ENCODE data around the gene PBX1. TPM values are rescaled to one million over a fixed set of nuclear protein-coding genes. Genes with fewer than 3 reads are reported as not detected.

PBX1 gene
- total RNA-seq, 1 donor from 2014 or later = 719 TPM

DNA sequence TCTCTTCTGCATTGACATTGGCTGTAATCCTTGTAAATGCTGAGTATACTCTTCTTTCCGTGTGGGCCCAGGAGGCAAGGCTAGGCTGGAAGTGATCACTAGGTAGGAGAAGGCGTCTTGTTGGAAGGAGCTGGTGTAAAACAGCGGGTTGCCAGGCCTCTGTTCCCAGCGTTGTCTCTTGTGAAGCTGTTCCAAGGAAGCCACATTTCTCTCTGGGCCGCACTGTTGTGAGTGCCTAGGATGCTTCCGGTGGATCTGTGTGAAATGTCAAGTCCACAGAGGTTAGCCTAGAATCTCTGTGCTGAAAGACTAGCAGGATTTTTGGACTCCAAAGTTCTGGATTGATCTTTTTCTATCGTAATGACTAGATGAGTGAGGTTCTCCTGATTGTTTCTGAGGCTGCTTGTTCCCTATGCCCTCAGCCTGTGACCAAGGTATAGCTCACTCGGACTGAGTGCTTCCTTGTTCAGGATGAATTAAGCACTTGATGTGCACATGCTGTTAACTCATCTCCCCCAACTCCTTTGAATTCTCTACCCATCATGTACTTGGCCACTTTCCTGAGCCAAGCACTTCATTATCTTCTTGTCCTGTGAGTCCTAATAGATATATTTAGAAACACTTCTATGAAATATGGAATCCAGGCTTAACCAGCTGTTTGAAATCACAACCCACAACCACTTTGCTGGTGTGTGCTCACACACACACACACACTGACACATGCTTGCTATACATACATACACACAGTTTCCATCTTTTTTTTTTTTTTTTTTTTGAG is 63.3 kb downstream of the PBX1 start:
- Mint-ChIP-seq H3K27ac (peak overlapping the region; percentile 93), H3K9me3 (no peaks in the 10 kb centered on the region), H3K4me3 (no peak overlapping the region), H3K27me3 (ENCODE audit: low read depth) (no peaks in the 10 kb centered on the region), H3K36me3 (peaks cover 7% of the 10 kb centered on the region), H3K4me1 (peaks cover 62% of the 10 kb centered on the region)
- no peak for DNase-seq (ENCODE audit: low spot score in 2 of 2, unreplicated experiment in 2 of 2)
- TF ChIP-seq, protein P1, sequence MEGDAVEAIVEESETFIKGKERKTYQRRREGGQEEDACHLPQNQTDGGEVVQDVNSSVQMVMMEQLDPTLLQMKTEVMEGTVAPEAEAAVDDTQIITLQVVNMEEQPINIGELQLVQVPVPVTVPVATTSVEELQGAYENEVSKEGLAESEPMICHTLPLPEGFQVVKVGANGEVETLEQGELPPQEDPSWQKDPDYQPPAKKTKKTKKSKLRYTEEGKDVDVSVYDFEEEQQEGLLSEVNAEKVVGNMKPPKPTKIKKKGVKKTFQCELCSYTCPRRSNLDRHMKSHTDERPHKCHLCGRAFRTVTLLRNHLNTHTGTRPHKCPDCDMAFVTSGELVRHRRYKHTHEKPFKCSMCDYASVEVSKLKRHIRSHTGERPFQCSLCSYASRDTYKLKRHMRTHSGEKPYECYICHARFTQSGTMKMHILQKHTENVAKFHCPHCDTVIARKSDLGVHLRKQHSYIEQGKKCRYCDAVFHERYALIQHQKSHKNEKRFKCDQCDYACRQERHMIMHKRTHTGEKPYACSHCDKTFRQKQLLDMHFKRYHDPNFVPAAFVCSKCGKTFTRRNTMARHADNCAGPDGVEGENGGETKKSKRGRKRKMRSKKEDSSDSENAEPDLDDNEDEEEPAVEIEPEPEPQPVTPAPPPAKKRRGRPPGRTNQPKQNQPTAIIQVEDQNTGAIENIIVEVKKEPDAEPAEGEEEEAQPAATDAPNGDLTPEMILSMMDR (IDR thresholded peaks at IDR 0.05; ENCODE audit: unreplicated experiment) = no peak

DNA sequence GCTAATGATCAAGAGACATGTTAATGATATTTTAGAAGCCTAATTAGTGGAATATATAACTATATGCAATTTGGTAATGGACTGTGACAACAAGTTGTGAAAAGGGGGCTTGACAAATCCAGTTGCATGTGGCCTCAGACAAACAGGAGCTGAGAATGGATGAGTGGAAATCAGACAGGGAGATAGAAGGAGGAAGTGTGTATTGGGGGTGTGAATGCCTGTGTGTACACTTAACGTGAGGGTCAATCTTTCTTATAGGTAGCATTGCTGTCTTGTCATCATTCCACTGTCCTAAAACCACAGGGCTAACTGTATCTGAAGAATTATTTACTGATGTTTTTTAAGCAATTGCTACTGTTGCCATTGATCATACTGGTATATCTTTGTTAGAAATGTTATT is 64.8 kb downstream of the PBX1 start:
- H3K4me1 Mint-ChIP-seq = peaks cover 77% of the 10 kb centered on the region
- no peak overlapping the region for H3K4me3 Mint-ChIP-seq
- H3K36me3 Mint-ChIP-seq = peaks cover 16% of the 10 kb centered on the region
- H3K27ac Mint-ChIP-seq = peak overlapping the region; percentile 88
- TF ChIP-seq, protein P1 (IDR thresholded peaks at IDR 0.05; ENCODE audit: unreplicated experiment) = no peak
- H3K27me3 Mint-ChIP-seq (ENCODE audit: low read depth) = no peaks in the 10 kb centered on the region
- no peak for DNase-seq (ENCODE audit: low spot score in 2 of 2, unreplicated experiment in 2 of 2)
- no peaks in the 10 kb centered on the region for H3K9me3 Mint-ChIP-seq

DNA sequence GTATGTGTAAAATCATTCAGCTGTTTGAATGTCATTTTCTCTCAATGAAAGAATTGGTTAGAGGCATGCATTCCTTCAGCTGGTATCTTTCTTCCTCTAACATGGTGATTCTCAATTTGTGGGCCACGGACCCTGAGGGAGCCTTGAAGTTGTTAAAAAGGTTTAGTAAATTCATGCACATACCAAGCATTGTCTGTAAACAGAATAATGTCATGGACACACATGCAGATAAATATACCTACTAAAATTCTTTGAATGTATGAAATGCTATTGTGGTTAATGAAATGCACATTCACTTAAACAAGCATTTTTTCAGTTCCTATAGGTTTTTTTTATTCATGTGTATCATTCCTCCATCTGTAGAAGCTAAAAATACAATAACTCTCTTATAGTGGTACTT is 65.4 kb downstream of the PBX1 start:
- Mint-ChIP-seq H3K27ac (peak overlapping the region; percentile 88), H3K4me1 (peaks cover 82% of the 10 kb centered on the region), H3K36me3 (peaks cover 21% of the 10 kb centered on the region)

DNA sequence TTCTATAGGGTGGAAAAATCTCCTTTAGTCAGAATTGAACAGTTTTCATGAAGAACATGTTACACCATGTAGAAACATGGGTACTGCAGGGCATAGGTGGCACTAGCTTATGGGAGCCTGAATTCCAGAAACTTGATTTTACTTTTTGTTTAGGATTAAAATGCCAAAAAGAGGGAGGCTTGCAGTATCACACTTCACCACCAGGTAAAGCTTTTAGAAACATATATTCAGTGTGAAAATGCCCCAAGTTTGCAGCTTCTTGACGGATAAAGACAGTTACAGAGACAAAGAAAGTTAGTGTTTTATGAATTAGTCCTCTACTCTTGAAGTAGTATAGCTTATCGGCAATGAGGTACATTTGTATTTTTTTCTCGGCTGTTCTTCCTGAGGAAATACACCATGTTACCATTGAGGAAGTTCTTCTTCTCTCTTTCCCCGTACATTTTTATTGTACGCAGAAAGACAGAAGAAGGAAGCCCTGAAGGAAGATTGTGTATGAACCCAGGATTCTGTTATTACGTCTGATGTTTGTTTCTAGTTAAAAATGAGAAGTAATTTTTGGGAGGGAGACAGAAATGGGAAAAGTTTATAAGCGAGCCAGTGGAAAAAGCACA is 66.1 kb downstream of the PBX1 start:
- Mint-ChIP-seq H3K9me3 (no peaks in the 10 kb centered on the region), H3K4me1 (peaks cover 85% of the 10 kb centered on the region), H3K27me3 (ENCODE audit: low read depth) (no peaks in the 10 kb centered on the region), H3K36me3 (peaks cover 22% of the 10 kb centered on the region), H3K4me3 (no peak overlapping the region), H3K27ac (peak overlapping the region; percentile 96)
- TF ChIP-seq, protein P1 (IDR thresholded peaks at IDR 0.05; ENCODE audit: unreplicated experiment) = peak; percentile 86
- no peak for DNase-seq (ENCODE audit: low spot score in 2 of 2, unreplicated experiment in 2 of 2)

More for the DNA sequence above, 65.4 kb downstream of the PBX1 start:
- Mint-ChIP-seq H3K9me3 (no peaks in the 10 kb centered on the region), H3K27me3 (ENCODE audit: low read depth) (no peaks in the 10 kb centered on the region), H3K4me3 (no peak overlapping the region)
- TF ChIP-seq, protein P1 (IDR thresholded peaks at IDR 0.05; ENCODE audit: unreplicated experiment) = no peak
- no peak for DNase-seq (ENCODE audit: low spot score in 2 of 2, unreplicated experiment in 2 of 2)

DNA sequence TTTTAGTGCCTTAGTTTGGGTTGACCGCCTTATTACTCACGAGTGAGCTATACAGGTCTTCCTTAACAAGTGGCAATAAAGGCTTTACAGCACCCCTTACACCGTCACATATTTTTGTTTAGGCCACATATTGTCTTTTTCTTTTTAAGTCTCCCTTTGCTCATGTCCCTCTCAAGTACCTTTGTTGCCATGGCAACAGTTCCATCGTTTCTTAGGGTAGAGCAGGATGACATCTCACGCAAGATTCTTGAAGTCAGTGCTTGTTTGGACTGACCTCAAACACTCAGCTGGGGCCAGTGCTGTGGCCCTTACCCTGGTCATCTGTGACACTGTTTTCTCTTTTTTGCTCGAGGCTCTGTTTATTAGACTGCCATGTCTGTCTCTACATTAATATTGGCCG is 69.8 kb downstream of the PBX1 start:
- no peak overlapping the region for H3K4me3 Mint-ChIP-seq
- peaks cover 86% of the 10 kb centered on the region for H3K4me1 Mint-ChIP-seq
- DNase-seq (ENCODE audit: low spot score in 2 of 2, unreplicated experiment in 2 of 2) = no peak
- H3K27ac Mint-ChIP-seq = peak overlapping the region; percentile 78
- no peaks in the 10 kb centered on the region for H3K9me3 Mint-ChIP-seq
- H3K27me3 Mint-ChIP-seq (ENCODE audit: low read depth) = no peaks in the 10 kb centered on the region
- peaks cover 24% of the 10 kb centered on the region for H3K36me3 Mint-ChIP-seq
- TF ChIP-seq, protein P1 (IDR thresholded peaks at IDR 0.05; ENCODE audit: unreplicated experiment) = no peak
